Heart left ventricle (tissue), 13 donors: ENCODE results near the gene SUPT4H1.

ENCODE experiments used
- CTCF ChIP-seq, 12 donors: fragments of 200-600 bp; sonication (generic) in 4 of 12; IDR thresholded peaks; one replicate each; pipeline versions ENCODE4 v1.5.0 to v1.8.0; 2018 to 2022; ENCODE audit warnings: antibody characterized with exemption in 12 of 12, mild to moderate bottlenecking in 5 of 12
- POLR2A ChIP-seq, 2 donors: fragments of 450-650 bp; IDR thresholded peaks; one replicate each; pipeline ENCODE4 v1.6.1; 2017; ENCODE audit warnings: antibody characterized with exemption in 2 of 2, mild to moderate bottlenecking in 2 of 2, moderate library complexity in 2 of 2
- donor health status: ischemic (EF 13 %, LVEDD 7.1; RV severe dilation, severe dysfunction).
- donor health status: DM: no; HTN: yes; CAD: no.
- donor health status: DM: no; HTN: no; CAD: no.
- donor health status: ischemic (EF 25% LVEDD 6.9; RV normal size, moderate dysfunction).
- donor health status: ischemic (EF 25% LVEDD 5.7; RV mildly dilated, moderate dysfunction).
- donor health status: ischemic (EF 35%, LVEDD 5.7; RV mildly dilated, moderate dysfunction).
- donor health status: nonischemic (EF 11% LVEDD 7.7; RV severe dilation, severe dysfunction).
- donor health status: DM: yes; HTN: yes; CAD: no.
- donor health status: PGD.
- donor health status: ischemic (EF 29% LVEDD 5.4; RV normal size, mild dysfunction).
- donor health status: nonischemic (EF 23%, LVEDD 6.1; RV moderate dilation, normal function).

GRCh38 chr17:58365980-58366595, 14.1 kb upstream of the SUPT4H1 start:
- TF ChIP-seq CTCF (IDR thresholded peaks at IDR 0.05) (no peak), POLR2A (IDR thresholded peaks at IDR 0.05) (no peak)
